Hepatocyte (in vitro differentiated cells): ENCODE data around the gene CLCF1.

Experiments used
- EZH2 ChIP-seq: fragments of 200-600 bp; sonication (generic); IDR thresholded peaks from 2 replicates; pipeline ENCODE4 v1.6.1; 2016; ENCODE audit warnings: antibody characterized with exemption, mild to moderate bottlenecking, borderline replicate concordance
- TF ChIP-seq, protein P1 (sequence below): fragments of 200-600 bp; sonication (generic); IDR thresholded peaks from 2 replicates; pipeline ENCODE4 v1.5.1; 2016; ENCODE audit warnings: antibody characterized with exemption, mild to moderate bottlenecking; ENCODE audit not compliant: poor library complexity

DNA sequence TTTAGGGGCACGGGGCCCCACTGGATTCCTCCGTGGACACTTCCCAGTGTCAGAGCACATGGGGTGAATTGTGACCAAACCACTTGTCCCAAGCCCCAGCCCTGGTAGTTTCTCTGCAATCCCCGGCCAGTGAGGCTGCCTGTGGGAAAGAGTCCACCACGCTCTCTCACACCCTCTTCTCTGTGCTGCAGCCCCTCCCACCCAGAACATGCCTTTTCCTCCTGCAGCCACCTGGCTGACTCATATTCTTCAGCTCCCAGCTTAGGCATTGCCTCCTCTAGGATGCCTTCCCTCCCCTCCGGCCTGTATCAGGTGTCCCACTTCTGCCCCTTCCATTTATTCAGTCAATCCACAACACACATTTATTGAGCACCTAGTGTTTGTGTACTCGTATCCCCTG lies 49.5 kb upstream of the CLCF1 start:
- TF ChIP-seq, protein P1, sequence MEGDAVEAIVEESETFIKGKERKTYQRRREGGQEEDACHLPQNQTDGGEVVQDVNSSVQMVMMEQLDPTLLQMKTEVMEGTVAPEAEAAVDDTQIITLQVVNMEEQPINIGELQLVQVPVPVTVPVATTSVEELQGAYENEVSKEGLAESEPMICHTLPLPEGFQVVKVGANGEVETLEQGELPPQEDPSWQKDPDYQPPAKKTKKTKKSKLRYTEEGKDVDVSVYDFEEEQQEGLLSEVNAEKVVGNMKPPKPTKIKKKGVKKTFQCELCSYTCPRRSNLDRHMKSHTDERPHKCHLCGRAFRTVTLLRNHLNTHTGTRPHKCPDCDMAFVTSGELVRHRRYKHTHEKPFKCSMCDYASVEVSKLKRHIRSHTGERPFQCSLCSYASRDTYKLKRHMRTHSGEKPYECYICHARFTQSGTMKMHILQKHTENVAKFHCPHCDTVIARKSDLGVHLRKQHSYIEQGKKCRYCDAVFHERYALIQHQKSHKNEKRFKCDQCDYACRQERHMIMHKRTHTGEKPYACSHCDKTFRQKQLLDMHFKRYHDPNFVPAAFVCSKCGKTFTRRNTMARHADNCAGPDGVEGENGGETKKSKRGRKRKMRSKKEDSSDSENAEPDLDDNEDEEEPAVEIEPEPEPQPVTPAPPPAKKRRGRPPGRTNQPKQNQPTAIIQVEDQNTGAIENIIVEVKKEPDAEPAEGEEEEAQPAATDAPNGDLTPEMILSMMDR, result no peak
- no peak for TF ChIP-seq EZH2
